GM18526 (cell line): ENCODE results near the gene COLEC11.

ENCODE experiments used
- POLR2A ChIP-seq: IDR thresholded peaks from 3 replicates; pipeline ENCODE4 v1.6.1; 2011; ENCODE audit not compliant: insufficient read length; ENCODE audit errors: extremely low read depth

The COLEC11 gene

GRCh38 chr2:3664118-3664517, 69.2 kb downstream of the COLEC11 start:
- no peak for TF ChIP-seq POLR2A

GRCh38 chr2:3664925-3665324, 70.0 kb downstream of the COLEC11 start:
- TF ChIP-seq POLR2A = no peak

- no peak for TF ChIP-seq POLR2A
These were observed 71.1 kb downstream of the COLEC11 start for GRCh38 chr2:3665886-3666612.

GRCh38 chr2:3666613-3666975, 71.7 kb downstream of the COLEC11 start:
- TF ChIP-seq POLR2A = no peak

- TF ChIP-seq POLR2A = no peak
These were observed 72.3 kb downstream of the COLEC11 start for GRCh38 chr2:3667151-3667631.

- TF ChIP-seq POLR2A = no peak
These were observed 74.7 kb downstream of the COLEC11 start for GRCh38 chr2:3669656-3670055.

- no peak for TF ChIP-seq POLR2A
These were observed 75.5 kb downstream of the COLEC11 start for GRCh38 chr2:3670376-3670775.

- TF ChIP-seq POLR2A = no peak
These were observed 76.0 kb downstream of the COLEC11 start for GRCh38 chr2:3670941-3671340.

- no peak for TF ChIP-seq POLR2A
These were observed 78.2 kb downstream of the COLEC11 start for GRCh38 chr2:3672861-3673678.

- no peak for TF ChIP-seq POLR2A
These were observed 79.3 kb downstream of the COLEC11 start for GRCh38 chr2:3674066-3674845.

GRCh38 chr2:3675687-3676086, 80.8 kb downstream of the COLEC11 start:
- no peak for TF ChIP-seq POLR2A

GRCh38 chr2:3677436-3677835, 82.5 kb downstream of the COLEC11 start:
- no peak for TF ChIP-seq POLR2A

- no peak for TF ChIP-seq POLR2A
These were observed 83.3 kb downstream of the COLEC11 start for GRCh38 chr2:3678212-3678611.

GRCh38 chr2:3679180-3679579, 84.3 kb downstream of the COLEC11 start:
- TF ChIP-seq POLR2A = no peak

- TF ChIP-seq POLR2A = no peak
These were observed 84.9 kb downstream of the COLEC11 start for GRCh38 chr2:3679616-3680393.
